Keratinocyte (primary cell): ENCODE data around the gene C1QTNF5. TPM values are rescaled to one million over a fixed set of nuclear protein-coding genes. Genes with fewer than 3 reads are reported as not detected.

ENCODE experiments used
- DNase-seq: peaks from one replicate; pipeline ENCODE4 v3.0.0-alpha.2; 2011; ENCODE audit warnings: low read depth, missing footprints, low spot score
- FAIRE-seq: peaks from 2 replicates; lab custom pipeline; 2011; peaks lifted over from hg19 to GRCh38; lab: Jason Lieb, UNC
- H2AFZ ChIP-seq: 2 replicates; pipeline ENCODE4 v1.6.0; 2012; ENCODE audit warnings: low read length, control low read depth, inconsistent platforms; ENCODE audit not compliant: control insufficient read depth
- H3K27ac ChIP-seq: 2 replicates; pipeline ENCODE4 v1.5.1; 2011; ENCODE audit warnings: low read length; ENCODE audit not compliant: control insufficient read depth, insufficient read depth
- H3K27me3 ChIP-seq: 3 replicates; pipeline ENCODE4 v1.6.0; 2011; ENCODE audit warnings: low read length; ENCODE audit not compliant: control insufficient read depth, insufficient read depth; ENCODE audit errors: extremely low read depth
- H3K36me3 ChIP-seq, 2 experiments: 2 replicates in 1 of 2; 3 replicates in 1 of 2; pipeline ENCODE4 v1.5.1; 2011; ENCODE audit warnings: low read length in 2 of 2, mild to moderate bottlenecking in 1 of 2; ENCODE audit not compliant: control insufficient read depth in 2 of 2, insufficient read depth in 2 of 2; ENCODE audit errors: extremely low read depth in 1 of 2
- H3K4me1 ChIP-seq: 3 replicates; pipeline ENCODE4 v1.5.1; 2011; ENCODE audit warnings: low read length; ENCODE audit not compliant: control insufficient read depth, insufficient read depth; ENCODE audit errors: extremely low read depth
- H3K4me2 ChIP-seq: 3 replicates; pipeline ENCODE4 v1.6.0; 2011; ENCODE audit warnings: low read depth, low read length; ENCODE audit not compliant: control insufficient read depth, insufficient read depth; ENCODE audit errors: extremely low read depth
- H3K4me3 ChIP-seq, 3 experiments: fragments of 200-600 bp in 1 of 3; sonication (generic) in 1 of 3; 2 replicates in 2 of 3; 3 replicates in 1 of 3; pipeline ENCODE4 v1.5.1; 2011 to 2016; ENCODE audit warnings: low read length in 3 of 3, mild to moderate bottlenecking in 3 of 3, control low read depth in 2 of 3, inconsistent platforms in 1 of 3, low read depth in 1 of 3, mixed read lengths in 1 of 3, mixed run types in 1 of 3, moderate library complexity in 1 of 3; ENCODE audit not compliant: control insufficient read depth in 2 of 3, insufficient read depth in 2 of 3; ENCODE audit errors: extremely low read depth in 1 of 3
- H3K79me2 ChIP-seq: 2 replicates; pipeline ENCODE4 v1.6.0; 2012; ENCODE audit warnings: low read length; ENCODE audit not compliant: control insufficient read depth, insufficient read depth
- H3K9ac ChIP-seq: 3 replicates; pipeline ENCODE4 v1.6.0; 2011; ENCODE audit warnings: low read length; ENCODE audit not compliant: control insufficient read depth, insufficient read depth; ENCODE audit errors: extremely low read depth
- H3K9me1 ChIP-seq: 3 replicates; pipeline ENCODE4 v1.6.0; 2011; ENCODE audit warnings: low read length; ENCODE audit not compliant: control insufficient read depth, insufficient read depth; ENCODE audit errors: extremely low read depth
- H3K9me3 ChIP-seq: 2 replicates; pipeline ENCODE4 v1.5.1; 2012; ENCODE audit warnings: low read depth, low read length; ENCODE audit not compliant: control insufficient read depth
- H4K20me1 ChIP-seq: 3 replicates; pipeline ENCODE4 v1.6.0; 2011; ENCODE audit warnings: low read length; ENCODE audit not compliant: control insufficient read depth, insufficient read depth; ENCODE audit errors: extremely low read depth
- CTCF ChIP-seq, 3 experiments: IDR thresholded peaks in 1 of 3; conservative IDR thresholded peaks in 1 of 3; optimal IDR thresholded peaks in 1 of 3; 2 replicates in 2 of 3; 3 replicates in 1 of 3; pipeline versions ENCODE3 to v1.5.1; 2011; ENCODE audit warnings: low read length in 3 of 3, mild to moderate bottlenecking in 3 of 3, moderate library complexity in 2 of 3, control low read depth in 1 of 3, inconsistent platforms in 1 of 3; ENCODE audit not compliant: insufficient read depth in 2 of 3; ENCODE audit errors: extremely low read depth in 1 of 3
- EZH2 ChIP-seq: IDR thresholded peaks from one replicate; pipeline ENCODE4 v1.6.1; 2012; ENCODE audit warnings: inconsistent platforms, mild to moderate bottlenecking, low read length, moderate library complexity
- dilution Hi-C: fragments of 300-500 bp; cut with MboI; formaldehyde crosslinking; loops from one replicate; pipeline ENCODE4 v1.7.0; 2020; ENCODE audit warnings: low sequenced_read_pairs; ENCODE audit not compliant: extremely low pct_ligation_motif_present
- polyA plus RNA-seq, 5 experiments: library from polyadenylated mRNA; depleted of rRNA in 3 of 5; stranded (reverse) in 3 of 5; stranded (forward) in 1 of 5; unstranded in 1 of 5; fragments of >200 nt; gene quantifications; 1 replicate in 1 of 5; 2 replicates in 3 of 5; 3 replicates in 1 of 5; pipeline versions ENCODE4 v1.2.1 to v1.2.3, GENCODE V29; 2011 to 2012; ENCODE audit warnings: missing spikeins in 2 of 5, low read depth in 1 of 5, low replicate concordance in 1 of 5

C1QTNF5 gene
- polyA plus RNA-seq, 1 donor (not counting 4 experiments of a cell fraction or from before 2014, with no cell fraction given), result not detected

- H3K4me2 ChIP-seq, result no peak overlapping the region
- no peak overlapping the region for H3K4me3 ChIP-seq
- no peaks in the 10 kb centered on the region for H3K9me1 ChIP-seq
- no peaks in the 10 kb centered on the region for H3K36me3 ChIP-seq
- H3K4me1 ChIP-seq, result peaks cover 9% of the 10 kb centered on the region
- H3K79me2 ChIP-seq, result no peaks in the 10 kb centered on the region
- H3K9ac ChIP-seq, result no peak overlapping the region
- H3K27ac ChIP-seq, result no peak overlapping the region
- FAIRE-seq (no peak), DNase-seq (no peak)
- no peak overlapping the region for H2AFZ ChIP-seq
- dilution Hi-C loops, result no loop called here
- H3K27me3 ChIP-seq, result peaks cover 6% of the 10 kb centered on the region
- no peaks in the 10 kb centered on the region for H3K9me3 ChIP-seq
- H4K20me1 ChIP-seq, result no peaks in the 10 kb centered on the region
- TF ChIP-seq CTCF (optimal IDR thresholded peaks at IDR 0.05 in 1 of 3, IDR thresholded peaks at IDR 0.05 in 1 of 3, conservative IDR thresholded peaks at IDR 0.05 in 1 of 3; ENCODE audit: extremely low read depth in 1 of 3, insufficient read depth in 2 of 3, low read length in 3 of 3), result no peak
- TF ChIP-seq EZH2, result no peak
Measured at GRCh38 chr11:119371067-119371601, 30.5 kb upstream of the C1QTNF5 start.

GRCh38 chr11:119370486-119371046 lies 29.9 kb upstream of the C1QTNF5 start:
- FAIRE-seq (no peak), DNase-seq (no peak)
- no peaks in the 10 kb centered on the region for H3K36me3 ChIP-seq
- TF ChIP-seq CTCF (optimal IDR thresholded peaks at IDR 0.05 in 1 of 3, IDR thresholded peaks at IDR 0.05 in 1 of 3, conservative IDR thresholded peaks at IDR 0.05 in 1 of 3; ENCODE audit: extremely low read depth in 1 of 3, insufficient read depth in 2 of 3, low read length in 3 of 3) (no peak), EZH2 (no peak)
- no peaks in the 10 kb centered on the region for H3K9me3 ChIP-seq
- H3K4me2 ChIP-seq, result no peak overlapping the region
- no peaks in the 10 kb centered on the region for H3K9me1 ChIP-seq
- no peak overlapping the region for H3K4me3 ChIP-seq
- H4K20me1 ChIP-seq, result no peaks in the 10 kb centered on the region
- H3K27ac ChIP-seq, result no peak overlapping the region
- H3K79me2 ChIP-seq, result no peaks in the 10 kb centered on the region
- peaks cover 6% of the 10 kb centered on the region for H3K27me3 ChIP-seq
- no peak overlapping the region for H3K9ac ChIP-seq
- peaks cover 8% of the 10 kb centered on the region for H3K4me1 ChIP-seq
- dilution Hi-C loops, result no loop called here
- H2AFZ ChIP-seq, result no peak overlapping the region
